ENCODE measurements around the gene CELSR3. TPM values are rescaled to one million over a fixed set of nuclear protein-coding genes. Genes with fewer than 3 reads are reported as not detected.

CELSR3 gene
- total RNA-seq, 1 experiment from 2014 or later = 23.9 TPM

DNA sequence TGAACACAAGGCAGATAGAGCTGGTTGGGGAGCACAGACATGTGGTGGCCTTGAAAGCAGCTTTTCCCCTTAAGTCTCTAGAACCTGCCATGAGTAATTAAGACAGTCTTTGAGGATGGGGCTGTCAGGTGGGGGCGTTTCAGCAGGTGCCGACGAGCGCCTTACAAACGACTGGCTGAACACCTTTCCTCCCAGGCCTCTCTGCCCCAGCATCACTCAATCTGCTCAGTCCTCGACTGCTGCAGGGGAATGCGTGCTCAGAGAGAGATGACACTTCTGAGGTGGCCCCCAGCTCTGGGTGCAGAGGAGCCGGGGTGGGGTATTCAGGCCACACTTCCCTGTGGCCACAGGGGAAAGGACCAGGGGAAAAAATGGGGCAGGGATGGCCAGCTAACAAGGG, 31.1 kb upstream of the CELSR3 start:
- Histone ChIP-seq H4K91ac (ENCODE audit: insufficient read length, low read depth, low read length) (no peak overlapping the region), H3K79me1 (ENCODE audit: insufficient read depth, low read depth, low read length, poor library complexity, severe bottlenecking) (peaks cover 9% of the 10 kb centered on the region), H4K5ac (ENCODE audit: insufficient read length, low read depth, low read length) (no peak overlapping the region), H2AFZ (ENCODE audit: low read length) (no peak overlapping the region), H3K9me3 (ENCODE audit: control insufficient read depth, low read depth, low read length) (no peaks in the 10 kb centered on the region), H4K20me1 (ENCODE audit: control insufficient read depth, insufficient read depth, insufficient read length) (peaks cover 2% of the 10 kb centered on the region), H3K14ac (ENCODE audit: insufficient read depth, low read length) (no peak overlapping the region), H3T11ph (ENCODE audit: low read length) (no peak overlapping the region), H2AK5ac (ENCODE audit: insufficient read length, low read length) (no peak overlapping the region), H2BK120ac (ENCODE audit: low read depth, low read length, poor library complexity, severe bottlenecking) (no peak overlapping the region), H2BK12ac (ENCODE audit: insufficient read length, low read depth, low read length) (no peak overlapping the region), H3K27ac (ENCODE audit: insufficient read length, low read depth, low read length) (no peak overlapping the region), H3K79me2 (ENCODE audit: insufficient read depth, low read length) (peaks cover 10% of the 10 kb centered on the region; the same call in 1 of the 2 replicates), H3K4me2 (ENCODE audit: insufficient read depth, insufficient read length, low read length) (no peak overlapping the region), H4K8ac (replicated peaks; ENCODE audit: insufficient read length, low read depth, low read length) (no peak overlapping the region), H3K4ac (ENCODE audit: low read depth, low read length) (no peak overlapping the region), H3K23ac (ENCODE audit: insufficient read length, low read depth, low read length) (no peak overlapping the region), H2BK5ac (ENCODE audit: insufficient read length, low read length) (no peak overlapping the region), H3K27me3 (ENCODE audit: insufficient read depth, low read length) (no peaks in the 10 kb centered on the region), H3K23me2 (ENCODE audit: insufficient read length, low read depth, low read length, poor library complexity, severe bottlenecking) (no peaks in the 10 kb centered on the region), H2BK20ac (ENCODE audit: low read depth, low read length, poor library complexity, severe bottlenecking) (no peak overlapping the region), H2BK15ac (ENCODE audit: low read depth, low read length) (no peak overlapping the region), H3K56ac (ENCODE audit: insufficient read length, low read depth, low read length) (no peak overlapping the region), H3K4me1 (ENCODE audit: insufficient read depth, low read length) (no peaks in the 10 kb centered on the region; the same call in 1 of the 2 replicates), H3K9ac (ENCODE audit: extremely low read depth, insufficient read length, low read length) (no peak overlapping the region), H3K18ac (ENCODE audit: insufficient read length, low read depth, low read length) (no peak overlapping the region)
- no CpG with 5 or more reads among the region's 8 CpGs for WGBS (ENCODE audit: extremely low coverage, insufficient read length, low lambda C conversion rate)
- TF ChIP-seq CTCF (conservative IDR thresholded peaks at IDR 0.05) = no peak
- Mint-ChIP-seq H3K4me1 (peaks cover 20 to 25% of the 10 kb centered on the region in 2 experiments), H3K27ac (peak overlapping the region in 2 of 3 experiments; percentile 62 to 63; a peak in 1 of 7 replicates), H3K27me3 (ENCODE audit: low read depth) (no peaks in the 10 kb centered on the region), H3K4me3 (no peak overlapping the region; a peak in 1 of 5 replicates), H3K36me3 (ENCODE audit: insufficient read depth in 1 of 3, low read depth in 3 of 3) (peaks cover 53 to 80% (median 66%) of the 10 kb centered on the region in 3 experiments), H3K9me3 (no peaks in the 10 kb centered on the region)
- DNase-seq = no peak

Measured in H9 (cell line).